NCI-H2196 treated with DMSO at 0.1 percent for 48 hours (cell line): Measurements from ENCODE around the gene ARHGAP23.
A peak's percentile ranks its signal among the peaks of the same experiment; 100 is the strongest.
"Not testable (repeated sequence)": the region's sequence is repeated elsewhere in the genome, so short reads cannot be mapped to it uniquely, and the experiment has no call there.

ENCODE experiments used
- DNase-seq: peaks from one replicate; lab custom pipeline; 2025; ENCODE audit not compliant: unreplicated experiment; lab: John Stamatoyannopoulos, UW

Gene ARHGAP23

GRCh38 chr17:38484242-38485145 lies 56.2 kb downstream of the ARHGAP23 start:
- not testable (repeated sequence) for DNase-seq

- no peak for DNase-seq
Observed at GRCh38 chr17:38485146-38485468, 56.8 kb downstream of the ARHGAP23 start.

DNA sequence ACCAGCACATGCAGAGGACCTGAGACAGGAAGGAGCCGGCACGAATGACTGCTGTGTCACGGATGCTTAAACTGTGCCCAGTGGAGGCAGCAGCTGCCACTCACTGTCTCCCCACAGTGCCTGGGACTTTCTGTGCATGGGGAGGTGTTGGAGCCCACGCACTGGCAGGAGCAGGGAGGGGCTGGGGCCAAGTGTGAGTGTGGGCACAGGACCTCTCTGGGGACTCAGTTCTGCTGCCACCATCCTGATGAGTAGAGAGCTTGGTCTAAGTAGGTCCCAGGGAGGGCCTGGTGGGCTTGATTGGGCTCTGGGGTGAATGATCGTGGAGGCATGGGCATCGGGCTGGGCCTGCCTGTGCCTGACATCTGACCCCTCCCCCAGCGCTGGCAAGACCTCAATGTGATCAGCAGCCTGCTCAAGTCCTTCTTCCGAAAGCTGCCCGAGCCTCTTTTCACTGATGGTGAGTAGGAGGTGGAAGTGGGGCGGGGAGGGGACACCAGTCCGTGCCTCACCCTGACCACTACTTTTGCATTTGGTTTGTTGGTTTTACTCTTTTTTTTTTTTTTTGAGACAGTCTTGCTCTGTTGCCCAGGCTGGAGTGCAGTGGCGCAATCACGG lies 57.5 kb downstream of the ARHGAP23 start:
- DNase-seq: not testable (repeated sequence)

- not testable (repeated sequence) for DNase-seq
Observed at GRCh38 chr17:38489774-38490173, 61.5 kb downstream of the ARHGAP23 start.

DNA sequence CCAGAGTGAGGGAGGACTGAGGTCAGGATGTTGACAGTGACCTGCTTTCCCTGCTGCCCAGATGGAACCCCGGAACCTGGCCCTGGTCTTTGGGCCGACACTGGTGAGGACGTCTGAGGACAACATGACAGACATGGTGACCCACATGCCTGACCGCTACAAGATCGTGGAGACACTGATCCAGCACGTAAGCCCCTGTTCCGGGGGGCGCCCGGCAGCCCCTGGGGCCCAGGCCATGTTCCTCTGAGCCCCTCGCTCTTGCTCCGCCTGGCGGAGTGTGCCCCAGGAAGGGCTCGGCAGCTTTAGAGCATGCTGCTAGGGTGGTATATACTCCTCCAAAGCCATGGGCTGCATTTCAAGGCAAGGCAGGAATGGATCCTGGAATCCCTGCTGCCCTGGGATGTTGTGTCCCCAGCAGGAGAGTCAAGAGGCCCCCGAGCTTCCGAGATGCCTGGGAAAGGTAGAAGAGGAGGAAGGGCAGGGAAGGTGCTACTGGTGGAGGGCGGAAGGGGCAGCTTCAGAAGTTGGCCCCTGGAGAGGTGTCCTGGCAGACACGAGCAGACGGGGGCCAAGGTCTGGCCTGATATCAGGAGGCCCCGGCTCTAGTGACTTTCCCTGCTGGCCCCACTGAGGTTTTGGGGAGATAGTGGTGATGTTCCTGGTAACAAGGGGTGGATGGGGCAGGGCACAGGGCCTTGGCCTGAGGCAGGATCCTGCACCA lies 63.2 kb downstream of the ARHGAP23 start:
- DNase-seq: not testable (repeated sequence)

DNA sequence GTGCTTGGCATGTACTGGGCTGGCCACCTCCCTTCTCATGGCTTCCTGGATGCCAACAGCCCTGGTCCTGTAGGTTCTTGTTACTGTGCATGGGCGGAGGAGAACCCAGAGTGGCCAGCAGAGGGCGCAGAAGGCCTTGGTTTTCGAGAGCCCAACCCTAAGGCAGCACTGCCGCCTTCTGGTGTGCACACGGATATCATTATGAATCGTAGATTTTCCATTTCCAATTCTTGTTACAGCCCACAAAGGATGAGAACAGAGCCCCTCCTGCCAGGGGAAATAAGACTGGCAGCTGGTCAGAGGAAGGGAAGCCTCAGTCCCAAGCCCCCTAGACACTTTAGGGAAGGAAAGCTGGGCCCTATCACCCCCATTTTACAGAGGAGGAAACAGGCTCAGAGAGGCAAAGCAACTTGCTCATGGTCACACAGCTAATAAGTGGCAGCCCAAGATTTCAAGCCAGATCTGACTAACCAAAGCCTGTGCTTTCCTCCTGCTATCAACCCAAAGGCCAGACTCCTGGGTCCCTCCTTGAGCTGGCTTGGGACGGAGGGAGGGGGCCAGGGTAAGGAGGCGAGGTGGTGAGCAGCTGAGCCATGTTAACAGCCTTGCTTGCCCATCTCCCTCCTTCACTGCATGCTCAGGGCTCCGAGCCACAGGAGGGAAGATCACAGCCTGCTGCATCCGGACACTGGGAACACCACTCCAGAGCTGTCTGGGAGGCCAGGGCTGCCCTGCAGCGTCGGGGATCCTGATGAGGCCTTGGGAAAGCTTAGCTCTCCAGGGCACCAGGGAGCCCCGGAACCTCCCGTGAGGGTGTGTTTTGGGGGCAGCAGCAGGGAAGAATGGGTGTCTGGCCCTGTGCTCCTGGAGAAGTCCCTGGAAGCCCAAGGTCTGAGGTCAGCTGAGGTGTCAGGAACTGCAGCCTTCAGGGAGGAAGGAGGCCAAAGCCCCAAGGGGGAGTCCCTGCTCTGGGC lies 64.1 kb downstream of the ARHGAP23 start:
- DNase-seq: peak; percentile 29

DNA sequence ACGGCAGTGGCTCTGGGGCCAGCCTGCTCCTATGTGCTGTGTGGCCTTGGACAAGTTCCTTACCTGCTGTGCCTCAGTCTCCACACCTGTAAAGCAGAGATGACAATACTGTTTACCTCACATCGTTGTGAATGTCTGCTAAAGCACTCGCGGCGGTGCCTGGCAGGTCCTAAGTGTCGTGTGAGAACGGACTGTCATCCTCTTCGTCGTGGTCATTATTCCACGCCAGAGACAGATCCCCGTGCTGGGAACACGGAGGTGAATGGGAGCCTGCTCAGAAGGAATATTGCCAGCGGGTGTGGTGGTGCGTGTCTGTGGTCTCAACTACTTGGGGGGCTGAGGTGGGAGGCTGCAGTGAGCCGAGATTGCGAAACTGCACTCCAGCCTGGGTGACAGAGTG lies 65.9 kb downstream of the ARHGAP23 start:
- not testable (repeated sequence) for DNase-seq

DNA sequence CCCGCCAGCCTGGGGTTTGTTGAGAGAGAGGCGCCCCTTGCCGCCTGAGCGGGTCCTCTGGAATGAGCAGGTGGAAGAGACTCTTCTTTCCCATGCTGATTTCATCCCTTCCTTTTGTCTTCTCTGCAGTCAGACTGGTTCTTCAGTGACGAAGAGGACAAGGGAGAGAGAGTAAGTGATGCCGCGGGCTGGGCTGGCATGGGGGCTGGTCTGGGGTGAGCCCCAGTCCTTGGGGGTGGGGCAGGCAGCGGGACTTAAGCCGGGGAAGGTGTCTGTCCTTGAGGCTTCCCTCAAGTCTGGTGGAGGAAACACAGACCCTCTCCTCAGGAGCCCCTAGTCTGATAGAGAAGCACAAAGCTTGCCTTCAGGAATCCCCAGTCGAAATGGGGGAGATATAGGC lies 69.4 kb downstream of the ARHGAP23 start:
- not testable (repeated sequence) for DNase-seq

DNA sequence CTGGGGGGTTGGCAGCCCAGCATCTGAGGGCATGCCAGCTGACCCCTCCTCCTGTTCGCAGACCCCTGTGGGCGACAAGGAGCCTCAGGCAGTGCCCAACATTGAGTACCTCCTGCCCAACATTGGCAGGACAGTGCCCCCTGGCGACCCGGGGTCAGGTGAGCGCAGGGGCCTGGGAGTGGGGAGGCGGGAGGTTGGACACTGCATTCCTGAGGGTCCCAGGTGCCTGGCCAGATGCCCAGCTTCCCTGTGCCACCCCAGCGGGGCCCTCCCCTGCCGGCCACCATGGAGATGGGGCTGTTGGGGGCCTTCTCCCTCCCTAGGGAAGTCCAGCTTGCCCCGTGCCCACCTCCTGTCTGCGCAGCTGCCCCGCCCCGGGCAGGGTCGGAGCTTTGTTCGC lies 70.1 kb downstream of the ARHGAP23 start:
- no peak for DNase-seq

GRCh38 chr17:38499230-38499629 lies 71.0 kb downstream of the ARHGAP23 start:
- DNase-seq: not testable (repeated sequence)

DNA sequence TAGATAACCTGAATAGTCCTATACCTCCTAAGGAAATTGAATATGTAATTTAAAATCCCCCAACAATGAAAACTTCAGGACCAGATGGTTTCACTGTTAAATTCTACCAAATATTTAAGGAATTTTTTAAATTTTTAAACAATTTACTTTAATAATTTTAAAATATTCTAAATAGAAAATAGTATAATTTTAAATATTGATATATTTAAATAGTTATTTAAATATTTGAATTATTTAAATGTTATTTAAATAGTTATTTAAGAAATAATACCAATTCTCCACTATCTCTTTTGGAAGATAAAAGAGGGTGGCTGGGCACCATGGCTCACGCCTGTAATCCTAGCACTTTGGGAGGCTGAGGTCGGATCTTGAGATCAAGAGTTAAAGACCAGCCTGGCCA lies 73.5 kb downstream of the ARHGAP23 start:
- not testable (repeated sequence) for DNase-seq

GRCh38 chr17:38503286-38503913 lies 75.1 kb downstream of the ARHGAP23 start:
- not testable (repeated sequence) for DNase-seq

- DNase-seq: no peak
Observed at GRCh38 chr17:38504216-38504615, 76.0 kb downstream of the ARHGAP23 start.

GRCh38 chr17:38507436-38507835 lies 79.2 kb downstream of the ARHGAP23 start:
- no peak for DNase-seq

DNA sequence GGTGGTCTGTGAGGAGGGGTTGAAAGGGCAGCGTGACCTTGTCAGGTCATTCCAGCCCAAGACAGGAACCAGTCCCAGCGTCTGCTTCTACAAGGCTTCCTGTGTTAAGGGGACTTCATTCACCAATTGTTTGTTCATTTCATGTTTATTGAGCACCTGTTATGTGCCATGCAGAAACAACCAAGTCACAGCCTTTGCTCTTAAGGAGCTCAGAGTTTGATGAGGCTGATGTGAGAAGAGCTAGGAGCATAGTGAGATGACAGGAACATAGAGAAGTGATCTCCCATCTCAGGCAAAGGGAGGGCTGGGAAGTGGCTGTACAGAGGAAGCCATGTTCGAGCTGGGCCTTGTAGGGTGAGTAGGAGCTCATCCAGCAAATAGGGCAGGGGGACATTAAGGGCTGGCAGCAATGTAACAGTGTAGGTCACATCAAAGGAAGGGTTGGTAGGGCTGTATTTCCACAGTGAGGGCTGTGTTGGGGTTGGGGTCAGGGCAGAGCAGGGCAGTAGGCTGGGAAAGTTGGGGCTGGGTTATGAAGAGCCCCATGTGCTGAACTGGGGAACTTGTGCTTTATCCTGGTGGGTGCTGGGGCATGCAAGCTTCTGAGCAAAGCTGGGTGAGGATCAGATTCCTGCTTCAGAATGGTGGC lies 79.8 kb downstream of the ARHGAP23 start:
- DNase-seq: no peak

DNA sequence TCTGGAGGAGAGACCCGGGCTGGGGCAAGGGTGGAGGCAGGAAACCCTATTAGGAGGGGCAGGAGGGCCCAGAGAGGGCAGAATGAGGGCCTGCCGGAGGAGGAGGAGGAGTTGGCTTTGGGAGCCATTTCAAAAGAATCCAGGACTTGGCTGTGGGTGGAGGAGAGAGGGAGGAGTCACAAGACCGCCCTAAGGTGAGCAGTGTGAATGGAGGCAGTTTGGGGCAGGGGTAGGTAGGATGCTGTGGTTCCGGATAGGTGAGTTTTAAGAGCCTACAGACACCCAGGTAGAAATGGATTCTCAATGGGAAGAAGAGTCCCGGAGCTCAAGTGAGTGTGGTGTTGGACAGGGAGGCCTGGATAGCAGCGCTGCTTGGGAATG lies 80.3 kb downstream of the ARHGAP23 start:
- no peak for DNase-seq

DNA sequence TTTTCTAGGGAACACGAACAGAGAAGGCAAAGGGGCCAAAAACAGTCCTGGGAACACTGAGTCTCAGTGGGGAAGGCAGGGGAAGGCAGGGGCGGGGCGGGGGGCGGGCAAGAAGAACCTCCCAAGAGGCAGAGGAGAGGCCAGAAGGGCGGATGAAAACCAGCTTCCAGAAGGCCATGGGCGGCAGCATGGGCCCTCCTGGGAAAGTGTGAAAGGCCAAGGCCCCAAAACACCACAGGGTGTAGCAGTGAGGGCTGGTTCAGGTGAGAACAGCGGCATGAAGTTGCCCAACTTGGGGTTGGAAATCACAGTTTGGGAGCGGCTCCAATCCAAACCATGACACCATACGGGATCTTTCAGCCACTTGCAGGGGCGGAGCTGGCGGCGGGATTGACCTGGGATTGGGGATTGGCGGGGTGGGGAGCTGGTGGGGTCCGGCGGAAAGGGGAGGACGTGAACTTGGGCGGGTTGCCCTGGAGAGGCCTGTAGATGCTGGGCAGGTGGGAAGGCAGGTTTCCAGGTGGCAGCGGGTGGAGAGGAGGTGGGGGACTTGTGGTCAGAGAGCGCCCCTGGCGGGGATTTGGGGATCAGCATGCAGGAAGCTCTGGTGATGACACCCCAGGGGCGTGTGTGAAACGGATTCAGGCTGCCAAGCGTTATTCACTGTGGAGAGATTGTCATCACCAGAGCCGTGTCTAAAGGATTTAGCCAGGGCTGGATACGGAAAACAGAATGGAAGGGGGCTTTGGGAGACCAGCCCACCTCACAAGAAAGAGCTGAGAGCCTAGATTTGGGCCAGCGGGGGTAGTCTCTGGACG lies 80.9 kb downstream of the ARHGAP23 start:
- DNase-seq: no peak

DNA sequence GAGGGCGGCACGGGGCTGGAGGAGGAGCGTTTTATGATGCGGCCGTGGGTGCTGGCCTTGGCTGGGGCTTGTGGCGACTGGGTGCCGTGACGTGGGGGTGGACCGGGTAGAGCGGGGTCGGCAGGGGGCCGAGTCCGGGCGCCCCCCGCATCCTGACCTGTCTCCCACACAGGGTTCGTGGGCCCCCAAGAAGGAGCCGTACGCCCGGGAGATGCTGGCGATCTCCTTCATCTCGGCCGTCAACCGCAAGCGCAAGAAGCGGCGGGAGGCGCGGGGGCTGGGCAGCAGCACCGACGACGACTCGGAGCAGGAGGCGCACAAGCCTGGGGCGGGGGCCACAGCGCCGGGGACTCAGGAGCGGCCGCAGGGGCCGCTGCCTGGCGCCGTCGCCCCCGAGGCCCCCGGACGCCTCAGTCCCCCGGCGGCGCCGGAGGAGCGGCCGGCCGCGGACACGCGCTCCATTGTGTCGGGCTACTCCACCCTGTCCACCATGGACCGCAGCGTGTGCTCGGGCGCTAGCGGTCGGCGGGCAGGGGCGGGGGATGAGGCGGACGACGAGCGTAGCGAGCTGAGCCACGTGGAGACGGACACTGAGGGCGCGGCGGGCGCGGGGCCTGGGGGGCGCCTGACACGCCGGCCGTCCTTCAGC lies 81.6 kb downstream of the ARHGAP23 start:
- DNase-seq: no peak
